HUDEP-2 (cell line): ENCODE data around the gene PDZRN4.
A peak's percentile ranks its signal among the peaks of the same experiment; 100 is the strongest.

Source experiments
- DNase-seq, 76 experiments: peaks; one replicate each; lab custom pipeline; 2025; ENCODE audit not compliant: unreplicated experiment in 76 of 76; lab: John Stamatoyannopoulos, UW

Gene PDZRN4

DNA sequence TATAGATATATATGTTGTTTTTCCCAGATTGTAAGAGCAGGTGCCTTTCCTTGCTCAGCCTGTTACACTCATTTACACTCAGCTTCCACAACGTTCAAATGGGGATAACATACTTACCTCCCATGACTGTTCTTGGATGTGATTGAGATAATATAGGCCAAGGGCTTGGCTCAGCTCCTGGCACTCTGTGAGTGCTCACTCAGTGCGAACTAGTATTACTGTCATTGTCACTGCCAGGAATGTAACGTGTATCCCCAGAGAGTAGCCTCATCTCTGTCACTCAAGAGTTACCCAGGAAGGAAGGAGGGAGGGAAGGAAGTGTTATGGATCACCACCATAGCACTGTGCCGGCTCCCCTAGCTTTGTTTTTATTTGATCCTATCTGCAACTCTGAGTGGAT lies 307.9 kb downstream of the PDZRN4 start:
- DNase-seq: no peak

DNA sequence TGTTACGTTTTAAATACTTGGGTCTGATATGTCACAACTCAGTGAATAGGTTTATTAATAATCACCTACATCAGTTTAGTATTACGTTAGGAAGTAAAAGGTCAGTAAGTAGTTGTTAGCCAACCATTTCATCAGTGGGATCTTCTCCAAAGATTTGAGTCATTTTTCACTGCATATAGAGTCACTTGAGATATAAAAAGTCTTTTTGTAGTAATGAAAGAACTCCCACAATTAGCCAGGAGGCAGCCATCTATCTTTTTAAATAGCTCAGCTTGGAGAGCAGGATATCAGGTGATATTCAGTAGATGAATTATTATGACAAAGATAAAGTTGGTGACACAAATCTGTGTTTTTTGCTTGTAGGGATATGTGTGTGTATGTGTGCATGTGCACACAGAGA lies 309.3 kb downstream of the PDZRN4 start:
- no peak for DNase-seq

- no peak for DNase-seq
Measured at GRCh38 chr12:41504976-41505375, 316.9 kb downstream of the PDZRN4 start.

- DNase-seq: no peak
Measured at GRCh38 chr12:41507286-41507685, 319.2 kb downstream of the PDZRN4 start.

GRCh38 chr12:41509271-41510055 lies 321.3 kb downstream of the PDZRN4 start:
- DNase-seq: no peak

- DNase-seq: no peak
Measured at GRCh38 chr12:41510470-41510869, 322.4 kb downstream of the PDZRN4 start.

- DNase-seq: no peak
Measured at GRCh38 chr12:41511247-41511646, 323.1 kb downstream of the PDZRN4 start.

GRCh38 chr12:41512497-41512896 lies 324.4 kb downstream of the PDZRN4 start:
- DNase-seq: peak in 25 of 76 experiments; percentile 5 to 43 (median 13)

DNA sequence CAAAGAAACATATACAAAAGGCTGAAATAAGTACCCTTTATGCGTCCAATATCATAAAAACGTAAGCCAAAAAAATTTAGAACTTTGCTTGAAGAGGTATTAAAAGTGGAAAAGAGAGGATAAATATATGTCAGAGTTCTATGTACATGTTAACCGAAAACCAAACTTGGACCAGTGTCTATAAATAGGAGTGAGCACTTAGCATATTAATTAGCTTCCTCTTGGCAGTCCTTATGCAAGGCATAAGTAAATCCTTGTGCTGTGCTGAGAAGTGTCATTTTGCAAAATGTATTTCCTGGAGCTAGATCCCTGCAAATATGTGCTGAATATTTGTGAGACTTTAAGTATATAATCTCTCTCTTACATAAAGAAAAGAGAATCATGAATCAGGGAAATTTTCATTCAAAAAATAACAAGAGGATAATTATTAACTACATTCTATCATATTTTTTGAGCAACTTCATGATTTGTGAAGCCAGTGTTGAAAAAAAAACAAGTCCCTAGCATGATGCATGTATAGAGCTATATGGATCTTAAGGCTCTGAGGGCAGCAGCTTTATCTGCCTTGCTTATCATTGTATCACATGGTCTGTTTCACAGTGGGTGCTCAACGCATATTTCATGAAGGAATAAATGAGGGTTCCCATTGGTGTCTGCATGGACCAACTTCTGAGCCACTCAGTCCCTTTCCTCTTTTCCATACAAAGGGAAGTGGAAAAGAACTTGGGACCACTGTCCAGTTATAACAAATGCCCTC lies 326.1 kb downstream of the PDZRN4 start:
- no peak for DNase-seq

- DNase-seq: peak in 16 of 76 experiments; percentile 2 to 36 (median 13)
Measured at GRCh38 chr12:41514907-41515306, 326.8 kb downstream of the PDZRN4 start.

GRCh38 chr12:41515953-41516352 lies 327.8 kb downstream of the PDZRN4 start:
- no peak for DNase-seq

- no peak for DNase-seq
Measured at GRCh38 chr12:41520869-41521268, 332.7 kb downstream of the PDZRN4 start.

- peak in 3 of 76 experiments; percentile 2 to 8 (median 4) for DNase-seq
Measured at GRCh38 chr12:41521872-41522379, 333.8 kb downstream of the PDZRN4 start.

- DNase-seq: peak in 11 of 76 experiments; percentile 8 to 49 (median 32)
Measured at GRCh38 chr12:41527062-41527461, 338.9 kb downstream of the PDZRN4 start.

DNA sequence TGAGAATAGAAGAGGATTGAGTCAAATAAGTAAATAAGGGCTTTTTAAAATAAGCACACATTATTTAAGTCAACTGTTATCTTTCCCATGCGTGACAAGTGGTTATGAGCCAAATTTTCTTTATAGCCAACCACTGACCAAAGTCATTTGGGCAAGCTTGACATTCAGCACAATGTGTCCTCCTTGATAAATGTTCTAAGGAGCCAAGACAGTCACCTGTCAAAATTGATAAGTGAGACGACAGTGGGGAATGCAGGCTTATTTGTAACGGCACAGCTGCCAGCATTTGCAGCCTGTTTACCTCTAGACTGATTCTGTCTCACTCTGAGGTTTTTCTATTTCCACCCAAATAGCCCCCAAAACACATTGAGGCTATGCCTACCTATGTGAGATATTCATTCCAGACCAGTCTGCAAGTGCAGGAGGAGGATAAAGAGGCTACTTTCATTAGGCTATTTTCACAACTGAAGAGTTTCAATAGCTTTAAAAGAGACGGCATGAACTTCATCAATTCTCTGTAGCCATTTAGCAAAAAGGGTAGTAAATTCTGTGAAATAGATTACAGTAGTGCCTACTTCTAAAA lies 339.5 kb downstream of the PDZRN4 start:
- peak in 74 of 76 experiments; percentile 9 to 97 (median 74) for DNase-seq

DNA sequence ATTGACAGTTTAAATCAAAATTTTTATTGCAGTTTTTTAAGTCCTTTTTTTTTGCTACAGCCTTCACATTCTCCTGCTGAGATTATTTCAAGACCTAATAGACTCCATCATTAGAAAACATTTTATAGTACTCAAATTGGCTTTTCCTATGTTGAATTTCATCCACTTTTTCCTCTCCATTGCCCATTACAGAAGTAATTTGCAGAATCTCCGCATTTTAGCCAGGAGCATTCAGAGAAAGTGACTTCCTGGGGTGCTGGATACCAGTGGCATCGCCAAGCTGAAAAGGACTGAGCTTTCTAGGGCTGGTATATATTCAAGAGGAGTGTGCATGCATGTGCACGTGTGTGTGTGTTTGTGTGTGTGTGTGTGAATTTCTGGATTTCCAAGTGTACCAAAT lies 340.8 kb downstream of the PDZRN4 start:
- DNase-seq: no peak

- DNase-seq: no peak
Measured at GRCh38 chr12:41530441-41530840, 342.3 kb downstream of the PDZRN4 start.

DNA sequence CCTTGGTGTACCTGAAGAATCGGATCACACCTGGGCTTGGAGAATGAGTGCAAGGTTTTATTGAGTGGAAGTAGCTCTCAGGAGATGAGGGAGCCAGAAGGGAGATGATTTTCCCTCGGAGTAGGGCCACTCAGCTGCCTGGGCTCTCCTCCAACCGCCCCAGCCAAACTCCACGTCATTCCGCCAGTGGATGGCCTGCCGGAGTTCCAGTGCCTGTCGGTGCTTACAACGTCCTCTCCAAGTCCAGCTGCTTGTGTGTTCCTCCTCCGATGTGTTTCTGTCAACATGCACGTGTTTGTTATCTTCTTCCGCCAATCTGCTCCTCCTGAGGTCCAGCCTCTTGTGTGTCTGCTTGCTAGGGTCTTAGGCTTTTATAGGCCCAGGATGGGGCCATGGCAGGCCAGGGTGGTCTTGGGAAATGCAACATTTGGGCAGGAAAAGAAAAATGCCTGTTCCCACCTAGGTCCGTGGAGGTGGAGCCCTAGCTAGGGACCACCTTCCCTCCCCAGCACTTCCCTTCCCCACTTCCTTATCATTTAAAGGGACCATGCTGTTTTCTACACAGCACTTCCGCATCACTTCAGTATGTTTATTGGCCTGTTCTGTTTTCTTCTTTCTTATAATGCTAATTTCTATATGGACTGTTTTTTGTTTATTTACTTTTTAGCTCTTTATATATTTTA lies 343.2 kb downstream of the PDZRN4 start:
- no peak for DNase-seq

- no peak for DNase-seq
Measured at GRCh38 chr12:41532072-41532471, 344.0 kb downstream of the PDZRN4 start.

- DNase-seq: no peak
Measured at GRCh38 chr12:41536813-41537490, 348.8 kb downstream of the PDZRN4 start.
